Heart left ventricle (tissue), 13 donors: Measurements from ENCODE around the gene KIRREL3.

ENCODE experiments used
- CTCF ChIP-seq, 12 donors: fragments of 200-600 bp; sonication (generic) in 4 of 12; IDR thresholded peaks; one replicate each; pipeline versions ENCODE4 v1.5.0 to v1.8.0; 2018 to 2022; ENCODE audit warnings: antibody characterized with exemption in 12 of 12, mild to moderate bottlenecking in 5 of 12
- POLR2A ChIP-seq, 2 donors: fragments of 450-650 bp; IDR thresholded peaks; one replicate each; pipeline ENCODE4 v1.6.1; 2017; ENCODE audit warnings: antibody characterized with exemption in 2 of 2, mild to moderate bottlenecking in 2 of 2, moderate library complexity in 2 of 2
- donor health status: ischemic (EF 13 %, LVEDD 7.1; RV severe dilation, severe dysfunction).
- donor health status: DM: no; HTN: yes; CAD: no.
- donor health status: DM: no; HTN: no; CAD: no.
- donor health status: ischemic (EF 25% LVEDD 6.9; RV normal size, moderate dysfunction).
- donor health status: ischemic (EF 25% LVEDD 5.7; RV mildly dilated, moderate dysfunction).
- donor health status: ischemic (EF 35%, LVEDD 5.7; RV mildly dilated, moderate dysfunction).
- donor health status: nonischemic (EF 11% LVEDD 7.7; RV severe dilation, severe dysfunction).
- donor health status: DM: yes; HTN: yes; CAD: no.
- donor health status: PGD.
- donor health status: ischemic (EF 29% LVEDD 5.4; RV normal size, mild dysfunction).
- donor health status: nonischemic (EF 23%, LVEDD 6.1; RV moderate dilation, normal function).

- TF ChIP-seq POLR2A (IDR thresholded peaks at IDR 0.05) = no peak
- TF ChIP-seq CTCF (IDR thresholded peaks at IDR 0.05) = no peak
These were observed 41.9 kb upstream of the KIRREL3 start for GRCh38 chr11:127042445-127042844.
